NCI-H146 treated with DMSO at 0.1 percent for 48 hours (cell line): ENCODE results near the gene HMGB4.

Experiments
- DNase-seq: peaks from one replicate; lab custom pipeline; 2025; ENCODE audit not compliant: unreplicated experiment; lab: John Stamatoyannopoulos, UW

The HMGB4 gene

DNA sequence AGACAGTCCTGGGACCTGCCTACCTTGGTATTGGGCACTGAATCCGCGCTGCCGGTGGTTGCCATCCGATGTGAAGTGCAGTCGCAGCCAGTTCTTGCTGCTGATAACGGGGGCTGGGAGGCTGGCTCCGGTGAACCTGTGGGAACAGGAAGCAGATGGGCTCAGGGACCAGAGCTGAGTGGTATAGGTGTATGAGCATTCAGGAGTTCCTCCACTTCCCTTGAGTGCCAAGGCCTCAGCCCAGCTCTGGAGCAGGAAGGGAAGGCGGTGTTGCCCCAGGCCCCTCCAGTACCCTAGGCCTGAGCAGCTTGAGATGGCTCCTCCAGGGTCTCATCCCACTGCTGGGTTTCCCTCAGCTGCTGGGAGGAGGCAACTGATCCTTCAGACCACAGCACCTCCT is 17.0 kb upstream of the HMGB4 start:
- DNase-seq = no peak

DNA sequence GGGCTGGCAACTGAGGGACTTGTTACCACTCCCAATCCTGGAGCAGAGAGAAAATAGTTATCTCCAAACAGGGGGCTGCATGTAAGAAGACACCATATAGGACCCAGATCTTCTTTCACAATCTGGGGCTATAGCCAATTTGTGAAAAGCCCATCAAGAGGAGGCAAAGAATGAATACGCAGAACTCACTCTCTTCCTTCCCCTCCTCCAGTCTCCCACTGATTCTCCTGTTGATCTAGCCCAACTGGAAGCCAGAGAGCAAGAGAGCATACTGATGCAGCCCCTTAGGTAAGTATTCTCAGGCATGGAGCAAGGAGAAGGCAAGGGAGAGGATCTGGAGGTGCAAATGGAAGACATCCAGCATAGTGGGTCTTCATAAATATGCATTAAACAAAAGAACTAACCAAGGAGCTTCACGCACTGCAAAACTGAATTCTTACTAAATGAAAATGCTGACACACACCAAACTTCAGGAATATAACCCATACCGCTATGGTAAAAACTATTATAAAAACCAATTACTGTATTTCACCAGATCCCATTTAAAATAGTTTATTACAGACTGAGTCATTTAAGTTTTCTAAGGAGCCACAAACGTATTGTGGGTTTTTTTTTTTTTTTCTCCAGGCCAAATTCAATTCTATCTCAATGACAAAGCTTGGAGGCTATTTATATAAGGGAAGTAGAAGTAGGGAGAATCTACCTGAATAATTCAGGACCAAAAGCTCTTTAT is 15.5 kb upstream of the HMGB4 start:
- DNase-seq = no peak

DNA sequence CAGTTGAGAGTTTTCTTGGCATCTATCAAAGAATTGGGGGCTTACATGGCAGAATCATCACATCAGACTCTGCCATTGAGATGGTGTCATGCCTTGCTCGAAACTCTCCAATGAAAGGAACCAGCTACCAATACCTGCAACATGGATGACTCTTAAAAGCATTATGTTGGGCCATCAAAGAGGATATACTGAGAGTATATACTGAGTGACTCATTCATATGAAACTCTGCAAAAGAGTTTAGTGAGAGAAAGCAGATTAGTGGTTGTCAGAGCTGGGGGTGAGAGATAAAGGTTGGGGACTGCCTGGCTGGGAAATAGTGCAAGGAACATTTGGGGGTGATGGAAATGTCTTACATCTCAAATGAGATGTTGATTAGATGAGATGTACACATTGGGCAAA is 14.7 kb upstream of the HMGB4 start:
- DNase-seq = no peak

DNA sequence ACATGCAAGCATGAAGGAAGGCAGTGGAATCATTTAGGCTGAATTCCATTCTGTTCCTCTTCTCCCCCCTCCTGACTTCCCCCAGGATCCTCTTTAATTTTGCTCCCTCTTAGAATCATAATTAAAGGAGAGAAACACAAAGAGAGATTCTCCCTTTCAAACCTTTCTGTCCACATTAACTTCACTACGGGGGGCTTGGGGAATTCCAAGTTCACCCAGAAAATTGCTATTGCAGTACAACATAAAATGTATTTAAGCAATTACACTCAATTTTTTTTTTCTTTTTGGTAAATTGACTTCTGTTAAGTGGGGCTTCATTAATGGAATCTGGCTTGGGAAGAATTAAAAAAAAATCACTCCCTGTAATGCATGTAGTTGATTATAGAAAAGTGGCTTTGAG is 13.4 kb upstream of the HMGB4 start:
- DNase-seq = no peak

DNA sequence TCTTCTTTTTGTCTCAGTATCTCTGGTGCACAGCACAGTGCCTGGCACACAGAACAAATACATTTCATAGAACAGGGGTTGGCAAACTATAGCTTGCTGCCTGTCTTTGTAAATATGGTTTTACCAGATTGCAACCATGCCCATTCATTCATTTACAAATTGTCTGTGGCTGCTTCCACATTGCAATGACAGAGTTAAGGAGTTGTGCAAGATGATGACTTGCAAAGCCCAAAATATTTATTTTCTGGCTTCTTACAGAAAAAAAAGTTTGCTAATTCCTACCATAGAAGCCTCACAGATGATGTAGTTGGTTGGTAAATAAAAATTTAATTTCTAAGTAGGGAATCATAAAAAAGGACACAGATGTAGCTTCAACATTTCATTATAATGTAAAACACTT is 11.2 kb upstream of the HMGB4 start:
- DNase-seq = no peak

DNA sequence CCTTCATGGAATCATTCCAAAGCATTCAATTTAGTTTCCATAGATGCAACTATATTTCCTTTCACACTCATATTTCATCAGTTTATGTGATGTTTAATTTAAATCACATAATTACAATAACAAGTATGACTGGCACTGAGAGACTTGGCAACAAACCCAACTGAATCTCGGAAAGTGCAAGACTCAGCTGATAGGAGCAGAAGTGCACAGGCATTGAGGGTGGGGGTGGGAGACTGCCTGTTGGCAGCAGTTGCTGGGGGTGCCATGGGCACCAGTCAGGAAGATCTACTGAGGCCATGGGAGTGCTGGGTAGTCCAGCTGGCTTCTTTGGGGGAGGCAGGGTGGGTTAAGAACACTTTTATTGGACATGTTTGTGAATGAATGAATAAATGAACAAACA is 10.4 kb upstream of the HMGB4 start:
- no peak for DNase-seq

DNA sequence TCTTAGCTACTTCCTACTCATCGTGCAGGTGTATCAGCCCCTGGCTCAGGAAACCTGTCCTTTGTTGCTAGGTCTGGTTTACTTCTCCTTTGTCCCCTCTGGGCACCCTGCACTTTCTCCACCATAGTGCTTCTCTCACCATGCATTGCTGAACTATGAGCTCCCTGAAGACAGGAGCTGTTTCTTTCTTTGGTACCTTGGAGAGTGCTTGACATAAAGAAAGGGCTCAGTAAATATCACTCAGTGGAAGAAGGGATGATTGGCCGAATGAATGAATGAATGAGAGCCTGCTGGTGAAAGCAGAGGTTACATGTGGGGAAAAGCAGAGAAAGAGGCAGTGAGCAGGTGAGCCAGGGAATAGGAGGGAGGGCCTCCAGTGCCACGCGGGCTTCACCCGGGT is 9.8 kb upstream of the HMGB4 start:
- DNase-seq = no peak

DNA sequence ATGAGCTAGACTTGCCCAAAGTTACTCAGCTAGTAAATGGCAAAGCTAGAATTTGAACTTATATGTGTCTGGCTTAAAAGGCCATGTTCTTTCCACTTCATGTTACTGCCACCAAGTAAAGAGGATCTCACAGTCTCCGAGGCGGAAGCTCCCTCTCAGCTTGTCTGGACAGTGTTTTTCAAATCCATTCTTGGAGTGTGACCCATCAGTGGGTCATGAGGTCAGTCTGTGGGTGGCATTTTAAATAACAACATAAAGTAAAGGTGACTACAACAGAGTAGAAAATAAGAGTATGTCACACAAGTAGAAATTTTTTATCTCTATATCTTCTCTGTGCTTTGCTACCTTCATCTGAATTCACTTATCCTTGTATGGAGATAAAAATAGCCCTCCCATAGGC is 3.2 kb upstream of the HMGB4 start:
- no peak for DNase-seq

DNA sequence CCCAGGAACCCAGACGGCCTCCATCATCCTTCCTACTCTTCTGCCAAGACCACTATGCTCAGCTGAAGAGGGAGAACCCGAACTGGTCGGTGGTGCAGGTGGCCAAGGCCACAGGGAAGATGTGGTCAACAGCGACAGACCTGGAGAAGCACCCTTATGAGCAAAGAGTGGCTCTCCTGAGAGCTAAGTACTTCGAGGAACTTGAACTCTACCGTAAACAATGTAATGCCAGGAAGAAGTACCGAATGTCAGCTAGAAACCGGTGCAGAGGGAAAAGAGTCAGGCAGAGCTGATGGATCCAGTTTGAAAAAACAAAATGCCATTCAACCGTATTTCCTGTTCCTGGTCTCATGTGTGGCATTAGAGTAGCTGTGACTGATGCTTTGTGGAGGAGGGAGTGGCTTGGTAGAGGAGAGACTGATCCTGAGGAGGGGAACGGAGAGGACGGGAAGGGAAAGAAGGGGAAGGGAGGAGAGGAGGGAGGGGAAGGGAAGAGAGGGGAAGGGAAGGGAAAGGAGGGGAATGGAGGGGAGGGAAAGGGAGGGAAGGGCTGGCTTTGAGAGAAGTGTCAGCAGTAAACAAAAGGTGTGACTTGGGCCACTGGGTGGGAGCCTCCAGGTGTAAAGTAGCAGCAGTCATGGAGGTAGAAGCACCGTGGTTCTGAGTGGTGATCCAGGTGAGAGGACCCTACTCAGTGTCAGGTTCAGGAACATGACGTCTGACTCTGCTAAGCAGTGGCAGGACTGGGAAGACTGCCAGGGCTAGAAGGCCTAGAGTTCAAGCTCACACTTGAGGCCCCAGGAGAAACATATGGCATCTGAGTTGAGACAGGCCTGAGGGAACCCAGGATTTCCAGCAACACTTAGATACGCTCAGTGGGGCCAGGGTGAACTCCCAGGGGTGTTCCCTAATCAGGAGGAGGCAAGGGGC is 846 bp downstream of the HMGB4 start:
- no peak for DNase-seq

DNA sequence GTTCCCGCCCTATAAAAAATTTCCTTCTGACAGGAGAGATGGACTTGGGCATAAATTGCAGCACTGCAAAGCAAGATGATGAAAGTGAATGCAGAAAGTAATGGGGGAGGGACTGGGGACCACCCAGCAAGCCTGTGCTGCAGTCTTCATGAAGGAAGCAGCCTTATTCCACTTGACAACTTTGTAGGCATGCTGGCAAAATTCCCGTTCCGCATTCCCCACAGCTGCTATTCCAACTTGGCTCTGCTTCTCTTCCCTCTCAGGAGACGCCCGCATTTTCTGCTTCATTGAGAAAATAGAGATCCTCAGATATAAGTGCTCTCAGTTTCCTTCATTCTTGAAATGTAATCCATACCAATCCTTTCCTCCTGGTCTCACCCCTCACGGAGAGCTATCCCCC is 2.4 kb downstream of the HMGB4 start:
- DNase-seq = no peak

DNA sequence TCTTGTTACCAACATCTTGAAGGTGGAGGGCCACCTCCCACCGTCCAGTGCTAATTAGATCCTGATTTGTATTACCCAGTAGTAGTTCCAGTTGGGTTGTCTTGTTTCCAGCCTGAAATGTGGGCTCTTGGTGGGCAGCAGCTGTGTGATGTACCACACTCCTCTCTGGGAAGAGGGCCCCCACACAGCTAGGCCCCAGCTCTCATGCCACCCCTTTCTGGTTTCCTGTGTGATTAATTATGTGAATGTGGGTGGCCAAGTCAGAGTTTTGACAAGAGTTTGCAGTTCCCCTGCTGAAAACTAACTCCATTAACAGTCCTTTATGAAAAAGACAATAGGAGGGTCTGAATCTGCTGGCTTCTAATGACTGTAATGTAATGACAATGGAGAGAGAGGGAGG is 3.8 kb downstream of the HMGB4 start:
- no peak for DNase-seq

DNA sequence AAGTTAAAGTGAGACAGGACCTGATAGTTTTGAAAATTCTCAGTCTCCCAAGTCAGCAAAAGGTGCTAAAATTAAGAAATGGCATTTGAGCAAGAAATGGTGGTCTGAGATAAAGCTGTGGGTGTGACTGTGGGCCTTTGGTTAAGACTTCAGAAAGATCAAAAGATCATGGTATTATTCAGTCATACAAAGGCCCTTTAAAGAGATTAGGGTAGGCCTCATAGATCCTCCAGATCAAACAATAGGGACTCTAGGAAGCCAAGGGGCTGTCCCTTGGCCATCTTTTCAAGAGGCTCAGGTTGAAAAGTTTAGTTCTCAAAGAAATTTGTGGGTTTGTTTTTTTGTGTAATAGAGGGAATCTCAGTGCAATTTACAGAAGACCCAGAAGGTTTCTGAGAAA is 8.4 kb downstream of the HMGB4 start:
- no peak for DNase-seq

DNA sequence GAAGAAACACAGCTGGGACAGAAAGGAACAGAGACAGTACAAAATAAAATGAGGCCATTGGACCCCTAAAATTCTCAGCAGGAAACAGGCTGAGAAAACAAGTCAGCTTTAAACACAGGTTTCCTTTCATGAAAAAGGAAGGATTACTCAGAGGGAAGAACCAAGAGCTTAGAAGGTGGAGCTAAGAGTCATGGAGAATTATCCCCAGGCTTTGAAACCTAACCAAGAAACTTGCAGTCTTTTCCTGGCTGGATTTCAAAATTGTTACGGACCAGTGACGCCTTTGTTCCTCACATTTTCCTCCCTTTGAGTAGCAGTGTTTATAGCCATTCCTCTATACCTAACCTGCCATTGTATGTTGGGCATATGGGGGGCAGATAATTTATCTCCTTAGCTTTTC is 8.8 kb downstream of the HMGB4 start:
- no peak for DNase-seq

DNA sequence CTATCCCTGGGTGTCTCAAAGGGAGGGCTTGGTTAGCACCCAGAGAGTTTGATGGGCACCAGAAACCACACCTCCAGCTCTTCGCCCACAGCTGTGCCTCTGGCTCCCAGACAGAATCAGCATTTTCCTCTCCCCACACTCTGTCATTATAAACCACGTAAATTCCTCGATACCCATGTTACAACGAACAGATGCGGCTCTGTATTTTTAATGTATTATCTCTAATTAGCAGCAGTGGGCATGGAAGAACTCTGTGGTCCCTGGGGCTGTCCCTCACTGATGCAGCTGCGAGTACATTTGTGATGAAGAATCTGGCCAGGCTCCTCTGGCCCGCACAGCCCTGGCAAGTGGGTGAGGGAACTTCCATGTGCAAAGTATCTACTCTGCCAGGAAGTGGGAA is 10.8 kb downstream of the HMGB4 start:
- DNase-seq = no peak

DNA sequence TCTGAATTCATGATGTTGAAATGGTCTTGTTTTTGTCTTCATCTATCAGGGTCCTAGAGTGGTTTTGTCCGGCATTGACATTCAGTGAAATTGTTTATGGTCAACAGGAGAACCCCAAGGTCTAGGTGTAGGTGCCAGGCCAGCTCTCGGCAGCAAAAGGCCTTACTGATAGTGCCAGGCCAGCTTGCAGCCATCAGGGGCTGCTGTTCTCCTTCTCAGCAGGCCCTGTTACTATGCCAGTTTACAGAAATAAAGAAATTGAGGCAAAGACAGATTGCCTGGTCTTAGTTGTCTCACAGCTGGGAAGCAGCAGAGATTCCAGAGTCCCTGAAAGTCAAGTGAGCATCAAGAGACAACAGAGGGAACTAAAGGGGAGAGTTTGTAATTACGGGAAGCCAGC is 12.0 kb downstream of the HMGB4 start:
- no peak for DNase-seq

DNA sequence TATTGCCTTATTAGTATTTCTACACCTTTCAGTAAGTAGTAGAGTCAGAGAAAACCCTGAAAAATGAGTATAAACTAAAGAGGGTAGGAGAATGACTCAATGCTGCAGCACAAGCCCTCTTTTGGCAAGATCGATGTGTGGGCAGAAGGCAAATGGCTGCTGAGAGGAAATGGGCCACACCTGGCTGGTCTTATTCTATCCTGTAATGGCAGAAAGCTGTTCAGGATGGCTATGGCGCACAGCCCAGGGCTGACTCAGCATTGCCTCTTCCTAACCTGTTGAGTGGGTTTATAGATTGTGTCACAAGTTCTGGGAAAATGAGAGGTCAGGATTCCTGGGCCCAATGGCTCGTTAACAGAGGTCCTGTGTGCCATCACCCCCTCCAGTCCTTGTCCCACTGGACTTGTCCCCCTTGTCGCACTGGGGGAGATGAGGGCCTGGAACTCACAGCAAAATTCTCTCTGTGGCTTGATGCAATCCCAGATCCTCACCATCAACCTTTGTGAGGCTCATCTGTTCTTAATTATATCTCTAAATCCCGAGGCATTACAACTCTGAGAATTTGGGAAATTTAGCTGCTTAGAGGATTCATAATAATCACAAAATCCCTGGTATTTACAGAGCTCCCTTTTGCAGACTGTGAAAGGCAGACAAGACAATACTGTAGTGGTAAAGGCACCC is 13.2 kb downstream of the HMGB4 start:
- DNase-seq = no peak

DNA sequence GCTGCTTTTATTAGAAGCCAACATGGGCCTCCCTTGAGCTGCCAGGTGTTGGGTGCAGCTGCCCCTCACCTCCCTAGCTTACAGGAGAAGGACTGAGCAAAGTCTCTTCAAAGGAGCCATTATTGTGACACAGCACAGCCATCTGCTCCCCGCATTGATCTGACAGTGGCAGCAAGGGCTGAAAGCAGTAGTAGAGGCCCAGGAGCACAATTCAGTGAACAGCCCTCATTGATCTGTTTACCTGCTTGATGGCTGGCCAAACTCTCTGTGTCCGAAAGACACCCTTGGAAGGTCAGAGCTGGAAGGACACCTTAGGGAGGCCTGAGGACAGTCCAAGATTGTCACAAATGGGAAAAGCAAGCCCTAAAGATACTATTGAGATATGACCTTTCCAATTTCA is 14.5 kb downstream of the HMGB4 start:
- no peak for DNase-seq

DNA sequence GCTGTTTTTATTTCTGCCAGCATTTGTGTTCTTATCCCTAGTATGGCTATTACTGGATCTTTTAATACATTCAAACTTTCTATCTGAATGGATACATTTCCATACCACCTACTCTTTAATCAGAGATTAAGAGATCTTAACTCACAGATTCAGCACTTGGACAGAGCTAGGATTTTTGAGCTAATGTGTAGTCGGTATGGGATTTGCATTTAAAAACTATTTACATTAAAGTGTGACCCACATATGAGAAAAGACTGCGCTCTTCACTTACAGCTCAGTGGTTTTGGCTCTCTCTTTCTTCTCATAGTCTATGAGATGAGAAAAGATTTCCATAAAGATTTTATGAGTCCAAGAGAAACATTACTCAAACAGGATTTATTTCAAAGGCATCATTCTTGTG is 16.4 kb downstream of the HMGB4 start:
- DNase-seq = no peak

DNA sequence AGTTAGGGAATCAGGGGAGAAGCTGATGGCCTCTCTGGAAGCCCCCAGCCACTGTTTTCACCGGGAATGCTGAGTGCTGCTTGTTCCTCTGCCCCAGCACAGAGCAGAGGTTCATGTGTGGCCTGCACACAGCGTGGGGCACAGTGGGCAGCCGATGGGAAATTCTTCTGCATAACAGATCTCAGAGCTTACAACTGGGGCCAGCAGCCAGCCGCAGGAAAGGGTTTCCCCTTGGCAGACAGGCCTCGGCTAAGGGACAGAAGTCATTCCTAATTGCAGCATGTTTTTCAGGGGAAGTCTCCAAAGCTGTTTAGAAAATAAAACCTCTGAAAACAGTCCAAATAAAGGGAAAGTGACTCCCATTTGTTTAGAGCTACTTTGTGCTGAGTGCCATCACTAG is 22.6 kb downstream of the HMGB4 start:
- no peak for DNase-seq

DNA sequence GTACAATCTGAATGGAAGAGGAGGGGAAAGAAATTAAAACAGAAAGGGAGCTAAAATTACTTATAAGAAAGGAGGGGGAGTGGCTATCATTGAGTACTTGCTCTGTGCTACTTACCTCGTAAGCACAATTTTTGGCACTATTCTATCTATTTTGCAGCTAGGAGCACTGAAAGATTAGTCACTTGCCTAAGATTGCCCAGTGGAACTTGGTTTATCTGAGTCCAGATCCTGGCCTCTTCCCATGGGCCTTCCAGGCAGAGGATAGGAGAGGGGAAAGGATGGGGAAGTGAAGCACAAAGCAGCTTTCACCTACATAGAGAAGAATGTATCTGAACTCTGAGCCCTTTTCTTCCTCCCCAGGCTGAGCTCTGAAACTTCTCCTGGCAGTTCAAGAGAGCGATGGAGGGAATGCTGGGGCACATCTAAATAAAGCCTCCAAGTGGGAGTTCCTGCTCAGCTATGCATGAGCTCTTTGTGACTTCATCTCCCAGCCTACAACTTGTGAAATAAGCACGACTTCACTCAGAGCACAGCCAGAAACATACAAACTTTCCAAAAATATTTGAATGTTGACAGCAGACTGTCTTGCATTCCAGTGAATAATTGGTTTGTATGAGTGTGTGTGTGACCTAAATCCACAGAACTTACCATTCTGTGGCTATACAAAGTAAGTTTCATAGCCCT is 29.4 kb downstream of the HMGB4 start:
- no peak for DNase-seq

DNA sequence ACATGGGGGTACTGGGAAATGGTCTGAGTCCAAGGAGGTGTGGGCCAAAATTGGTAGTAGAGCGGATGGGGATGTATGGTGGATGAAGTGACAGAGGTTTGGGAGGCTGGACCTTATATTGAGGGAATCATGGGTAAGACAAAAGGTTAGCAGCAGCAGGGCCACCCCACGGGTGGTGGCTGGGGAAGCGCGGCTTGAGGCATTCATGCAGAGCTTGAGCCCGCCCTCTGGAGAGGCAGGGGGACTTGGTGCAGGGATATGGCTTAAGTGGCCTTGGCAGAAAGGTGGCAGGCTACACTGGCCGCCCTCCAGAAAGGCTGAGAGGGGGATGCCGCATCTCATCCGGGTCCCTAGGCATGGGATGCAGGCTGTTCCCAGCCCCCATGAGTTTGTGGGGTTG is 31.5 kb downstream of the HMGB4 start:
- no peak for DNase-seq
